Right lobe of liver (tissue), 4 donors: ENCODE results near the gene C2orf49.

Experiments used
- POLR2A ChIP-seq: fragments of 450-650 bp; IDR thresholded peaks from one replicate; pipeline ENCODE4 v1.6.1; 2017; ENCODE audit warnings: antibody characterized with exemption, mild to moderate bottlenecking
- TF ChIP-seq, protein P1 (sequence below), 4 donors: fragments of 200-600 bp in 3 of 4; fragments of 450-650 bp in 1 of 4; IDR thresholded peaks; one replicate each; pipeline versions ENCODE4 v1.5.1 to v1.8.0; 2016 to 2022; ENCODE audit warnings: antibody characterized with exemption in 4 of 4, mild to moderate bottlenecking in 2 of 4
- donor health status: DM: no; HTN: no; CAD: no.
- donor health status: DM: no; HTN: no; CAD: no.
- donor health status: DM: no; HTN: yes; CAD: no.

- no peak for TF ChIP-seq POLR2A
- TF ChIP-seq, protein P1, sequence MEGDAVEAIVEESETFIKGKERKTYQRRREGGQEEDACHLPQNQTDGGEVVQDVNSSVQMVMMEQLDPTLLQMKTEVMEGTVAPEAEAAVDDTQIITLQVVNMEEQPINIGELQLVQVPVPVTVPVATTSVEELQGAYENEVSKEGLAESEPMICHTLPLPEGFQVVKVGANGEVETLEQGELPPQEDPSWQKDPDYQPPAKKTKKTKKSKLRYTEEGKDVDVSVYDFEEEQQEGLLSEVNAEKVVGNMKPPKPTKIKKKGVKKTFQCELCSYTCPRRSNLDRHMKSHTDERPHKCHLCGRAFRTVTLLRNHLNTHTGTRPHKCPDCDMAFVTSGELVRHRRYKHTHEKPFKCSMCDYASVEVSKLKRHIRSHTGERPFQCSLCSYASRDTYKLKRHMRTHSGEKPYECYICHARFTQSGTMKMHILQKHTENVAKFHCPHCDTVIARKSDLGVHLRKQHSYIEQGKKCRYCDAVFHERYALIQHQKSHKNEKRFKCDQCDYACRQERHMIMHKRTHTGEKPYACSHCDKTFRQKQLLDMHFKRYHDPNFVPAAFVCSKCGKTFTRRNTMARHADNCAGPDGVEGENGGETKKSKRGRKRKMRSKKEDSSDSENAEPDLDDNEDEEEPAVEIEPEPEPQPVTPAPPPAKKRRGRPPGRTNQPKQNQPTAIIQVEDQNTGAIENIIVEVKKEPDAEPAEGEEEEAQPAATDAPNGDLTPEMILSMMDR (IDR thresholded peaks at IDR 0.05), result no peak
Observed at GRCh38 chr2:105373895-105374401, 36.6 kb downstream of the C2orf49 start.
